H1 (cell line): ENCODE data around the gene CLIP4. TPM values are rescaled to one million over a fixed set of nuclear protein-coding genes. Genes with fewer than 3 reads are reported as not detected.

Source experiments
- CTCF ChIA-PET: fragments of 300-600 bp; sonication (Branson Sonifier 250); formaldehyde crosslinking; loops from one replicate; lab custom pipeline; 2021; ENCODE audit not compliant: partially characterized antibody; lab: Charles Lee
- POLR2A ChIA-PET: fragments of 300-600 bp; sonication (Branson Sonifier 250); formaldehyde crosslinking; loops from one replicate; lab custom pipeline; 2021; ENCODE audit warnings: inconsistent platforms; ENCODE audit not compliant: partially characterized antibody; lab: Charles Lee
- DNase-seq, 2 experiments: peaks; one replicate each; pipeline versions ENCODE4 v3.0.0 to v3.0.0-alpha.2; 2010 to 2022; ENCODE audit warnings: low spot score in 2 of 2, low read depth in 1 of 2, mixed read lengths in 1 of 2
- FAIRE-seq: peaks from 2 replicates; lab custom pipeline; 2011; peaks lifted over from hg19 to GRCh38; lab: Jason Lieb, UNC
- H2AFZ ChIP-seq: 2 replicates; pipeline ENCODE4 v1.8.1; 2012; ENCODE audit warnings: low read length, inconsistent platforms
- H2AK5ac ChIP-seq: 2 replicates; pipeline ENCODE4 v1.6.1; 2013; ENCODE audit warnings: low read depth, low read length
- H2BK120ac ChIP-seq: replicated peaks from 2 replicates; pipeline ENCODE3; 2013; ENCODE audit warnings: low read depth, low read length, inconsistent platforms
- H2BK12ac ChIP-seq: 2 replicates; pipeline ENCODE4 v1.6.1; 2013; ENCODE audit warnings: low read depth, low read length
- H2BK15ac ChIP-seq: 2 replicates; pipeline ENCODE4 v1.6.1; 2013; ENCODE audit warnings: low read length
- H2BK20ac ChIP-seq: 2 replicates; pipeline ENCODE4 v1.6.1; 2013; ENCODE audit warnings: low read length
- H2BK5ac ChIP-seq: 2 replicates; pipeline ENCODE4 v1.6.1; 2013; ENCODE audit warnings: low read depth, low read length
- H3K14ac ChIP-seq: 2 replicates; pipeline ENCODE4 v1.6.1; 2013; ENCODE audit warnings: inconsistent platforms; ENCODE audit not compliant: insufficient read length
- H3K18ac ChIP-seq: 2 replicates; pipeline ENCODE4 v1.6.1; 2013; ENCODE audit warnings: low read length; ENCODE audit errors: extremely low read depth
- H3K23ac ChIP-seq: 2 replicates; pipeline ENCODE4 v1.6.1; 2013; ENCODE audit warnings: inconsistent platforms; ENCODE audit not compliant: insufficient read length
- H3K23me2 ChIP-seq: 2 replicates; pipeline ENCODE4 v1.6.1; 2013; ENCODE audit warnings: low read depth, low read length
- H3K27ac ChIP-seq: 2 replicates; pipeline ENCODE4 v1.6.1; 2011; ENCODE audit warnings: low read depth, low read length, inconsistent platforms
- H3K27me3 ChIP-seq, 4 experiments: replicated peaks in 1 of 4; 1 replicate in 1 of 4; 2 replicates in 3 of 4; pipeline versions ENCODE4 v1.6.1 to v1.8.1; 2011 to 2013; ENCODE audit warnings: low read length in 3 of 4, mild to moderate bottlenecking in 3 of 4, inconsistent platforms in 2 of 4, mixed read lengths in 2 of 4, moderate library complexity in 1 of 4; ENCODE audit not compliant: control insufficient read depth in 3 of 4, insufficient read depth in 3 of 4; ENCODE audit errors: extremely low read depth in 1 of 4
- H3K36me3 ChIP-seq, 4 experiments: 2 replicates each; pipeline versions ENCODE4 v1.6.1 to v1.8.1; 2011 to 2013; ENCODE audit warnings: mild to moderate bottlenecking in 4 of 4, low read length in 3 of 4, moderate library complexity in 2 of 4, control low read depth in 1 of 4, inconsistent platforms in 1 of 4; ENCODE audit not compliant: insufficient read depth in 4 of 4, control insufficient read depth in 2 of 4
- H3K4ac ChIP-seq: replicated peaks from 2 replicates; pipeline ENCODE3; 2013; ENCODE audit warnings: low read length, low read depth, mixed read lengths, inconsistent platforms; ENCODE audit not compliant: insufficient read length
- H3K4me1 ChIP-seq, 4 experiments: replicated peaks in 1 of 4; 1 replicate in 1 of 4; 2 replicates in 3 of 4; pipeline versions ENCODE4 v1.6.1 to v1.8.1; 2011 to 2013; ENCODE audit warnings: low read length in 3 of 4, inconsistent platforms in 2 of 4, mixed read lengths in 1 of 4; ENCODE audit not compliant: insufficient read depth in 4 of 4, control insufficient read depth in 3 of 4
- H3K4me2 ChIP-seq, 2 experiments: 2 replicates each; pipeline versions ENCODE4 v1.6.1 to v1.8.1; 2011 to 2013; ENCODE audit warnings: low read depth in 2 of 2, low read length in 2 of 2, control low read depth in 1 of 2, inconsistent platforms in 1 of 2, mild to moderate bottlenecking in 1 of 2; ENCODE audit not compliant: insufficient read depth in 1 of 2
- H3K4me3 ChIP-seq, 4 experiments: fragments of 200-600, 300-600 bp in 1 of 4; sonication (generic), shearing (Covaris generic), sonication (Bioruptor Twin) in 1 of 4; 2 replicates each; pipeline versions ENCODE4 v1.5.1 to v1.8.1; 2011 to 2016; ENCODE audit warnings: low read length in 4 of 4, low read depth in 3 of 4, control low read depth in 2 of 4, inconsistent platforms in 2 of 4, mild to moderate bottlenecking in 2 of 4, mixed read lengths in 1 of 4, moderate library complexity in 1 of 4; ENCODE audit not compliant: insufficient read depth in 2 of 4; ENCODE audit errors: extremely low read depth in 1 of 4
- H3K56ac ChIP-seq: replicated peaks from 2 replicates; pipeline ENCODE3; 2013; ENCODE audit warnings: low read depth, mild to moderate bottlenecking, mixed read lengths, low read length, inconsistent platforms; ENCODE audit not compliant: insufficient read length
- H3K79me1 ChIP-seq: 2 replicates; pipeline ENCODE4 v1.6.1; 2013; ENCODE audit warnings: low read depth, low read length, control low read depth
- H3K79me2 ChIP-seq, 2 experiments: 2 replicates each; pipeline versions ENCODE4 v1.6.1 to v1.8.1; 2012 to 2013; ENCODE audit warnings: low read length in 2 of 2, mild to moderate bottlenecking in 2 of 2, inconsistent platforms in 1 of 2; ENCODE audit not compliant: insufficient read depth in 2 of 2, control insufficient read depth in 1 of 2
- H3K9ac ChIP-seq, 4 experiments: replicated peaks in 1 of 4; 1 replicate in 1 of 4; 2 replicates in 3 of 4; pipeline versions ENCODE4 v1.6.1 to v1.8.1; 2011 to 2013; ENCODE audit warnings: low read depth in 3 of 4, low read length in 3 of 4, control low read depth in 2 of 4, mild to moderate bottlenecking in 2 of 4, moderate library complexity in 2 of 4, inconsistent platforms in 1 of 4; ENCODE audit errors: extremely low read depth in 1 of 4
- H3K9me3 ChIP-seq, 2 experiments: 2 replicates each; pipeline versions ENCODE4 v1.6.1 to v1.8.1; 2012 to 2013; ENCODE audit warnings: mild to moderate bottlenecking in 2 of 2, moderate library complexity in 2 of 2, control low read depth in 1 of 2, inconsistent platforms in 1 of 2, low read depth in 1 of 2, low read length in 1 of 2, mixed read lengths in 1 of 2; ENCODE audit not compliant: insufficient read depth in 2 of 2
- H4K20me1 ChIP-seq, 2 experiments: replicated peaks in 1 of 2; 2 replicates each; pipeline versions ENCODE3 to v1.8.1; 2011 to 2013; ENCODE audit warnings: inconsistent platforms in 2 of 2, low read length in 2 of 2, mild to moderate bottlenecking in 1 of 2; ENCODE audit not compliant: insufficient read depth in 2 of 2, control insufficient read depth in 1 of 2
- H4K5ac ChIP-seq: 2 replicates; pipeline ENCODE4 v1.6.1; 2013; ENCODE audit warnings: low read length, low read depth, mixed read lengths, inconsistent platforms; ENCODE audit not compliant: insufficient read length
- H4K8ac ChIP-seq: 2 replicates; pipeline ENCODE4 v1.8.0; 2013; ENCODE audit warnings: mild to moderate bottlenecking, moderate library complexity, low read length, inconsistent platforms; ENCODE audit not compliant: insufficient read depth; ENCODE audit errors: extremely low read depth
- H4K91ac ChIP-seq: replicated peaks from 2 replicates; pipeline ENCODE3; 2013; ENCODE audit warnings: low read length, mixed read lengths, inconsistent platforms; ENCODE audit not compliant: insufficient read length
- CBX8 ChIP-seq: fragments of 300-800, 300-1000 bp; sonication (generic); IDR thresholded peaks from 2 replicates; pipeline ENCODE4 v1.7.1; 2016; ENCODE audit warnings: low read depth, low read length, borderline replicate concordance
- CEBPB ChIP-seq: IDR thresholded peaks from 2 replicates; pipeline ENCODE4 v1.6.1; 2012; ENCODE audit warnings: low read depth, low read length
- CREB1 ChIP-seq: IDR thresholded peaks from 2 replicates; pipeline ENCODE4 v1.6.1; 2012; ENCODE audit warnings: inconsistent platforms
- E2F6 ChIP-seq: IDR thresholded peaks from 2 replicates; pipeline ENCODE4 v1.6.1; 2012; ENCODE audit warnings: inconsistent platforms
- EGR1 ChIP-seq: IDR thresholded peaks from 2 replicates; pipeline ENCODE4 v1.6.1; 2011; ENCODE audit warnings: low read depth, low read length, borderline replicate concordance
- EZH2 ChIP-seq: fragments of 200-600 bp; sonication (generic); IDR thresholded peaks from 2 replicates; pipeline ENCODE4 v1.7.1; 2012; ENCODE audit warnings: low read depth, mild to moderate bottlenecking, moderate library complexity, low read length, inconsistent platforms; ENCODE audit not compliant: severe bottlenecking
- GTF2F1 ChIP-seq: IDR thresholded peaks from 2 replicates; pipeline ENCODE4 v1.6.1; 2012; ENCODE audit warnings: low read depth, low read length, improper control_type of control experiment, borderline replicate concordance
- PHF8 ChIP-seq: fragments of 200-600 bp; sonication (generic); conservative IDR thresholded peaks from 2 replicates; pipeline ENCODE4 v1.7.1; 2012; ENCODE audit warnings: low read depth, mild to moderate bottlenecking, inconsistent platforms, low read length, moderate library complexity
- TBP ChIP-seq: IDR thresholded peaks from 2 replicates; pipeline ENCODE4 v1.6.1; 2011; ENCODE audit warnings: low read depth, low read length, improper control_type of control experiment
- USF2 ChIP-seq: IDR thresholded peaks from 2 replicates; pipeline ENCODE4 v1.6.1; 2011; ENCODE audit warnings: low read length, improper control_type of control experiment
- YY1 ChIP-seq: IDR thresholded peaks from 2 replicates; pipeline ENCODE4 v1.6.1; 2011; ENCODE audit warnings: low read depth, mild to moderate bottlenecking, low read length
- ZNF274 ChIP-seq: IDR thresholded peaks from 2 replicates; pipeline ENCODE4 v1.7.0; 2012; ENCODE audit warnings: low read length, borderline replicate concordance; ENCODE audit errors: extremely low read depth
- WGBS, 2 experiments: shearing (Covaris generic) in 1 of 2; methylation state at CpG; one replicate each; pipeline versions ENCODE4 v1.1.6 to v1.1.7; 2013 to 2015; ENCODE audit warnings: low lambda C conversion rate in 2 of 2, mixed read lengths in 2 of 2, inconsistent platforms in 1 of 2, low coverage in 1 of 2, missing lambda C conversion rate in 1 of 2; ENCODE audit not compliant: insufficient replicate concordance in 2 of 2, insufficient coverage in 1 of 2, insufficient read length in 1 of 2; ENCODE audit errors: extremely low coverage in 1 of 2, missing lambda C conversion rate in 1 of 2; 5-methylcytosine and 5-hydroxymethylcytosine counted together
- polyA plus RNA-seq, 7 experiments: library from polyadenylated mRNA; depleted of rRNA in 3 of 7; stranded (reverse) in 5 of 7; unstranded in 2 of 7; fragments of >200 nt in 5 of 7; fragments of 200-250 nt in 2 of 7; gene quantifications; 1 replicate in 5 of 7; 2 replicates in 1 of 7; 4 replicates in 1 of 7; pipeline versions ENCODE4 v1.2.1 to v1.2.3, GENCODE V29; 2011 to 2013; ENCODE audit warnings: missing spikeins in 2 of 7, mixed read lengths in 2 of 7
- total RNA-seq: library from RNA; stranded (reverse); fragmentation: NEBNext Ultra II Directional; extraction: Animal tissue kit (Norgen Biotek cat#: 25700); gene quantifications from 2 replicates; pipeline ENCODE4 v1.2.1, GENCODE V29; 2021

Gene CLIP4
- total and polyA plus RNA-seq, 2 of the 8 experiments (the other 6 are each of a cell fraction or from before 2014, with no cell fraction given) = 0.08 to 0.09 TPM

GRCh38 chr2:29191817-29192216, 76.6 kb downstream of the CLIP4 start:
- DNase-seq = no peak
- H3K27ac ChIP-seq = no peak overlapping the region
- POLR2A ChIA-PET = no interaction called here

More at GRCh38 chr2:29191817-29192216, 76.6 kb downstream of the CLIP4 start:
- no peak overlapping the region for H2BK12ac ChIP-seq
- H2BK5ac ChIP-seq = no peak overlapping the region
- no peak overlapping the region for H2BK20ac ChIP-seq
- no peak overlapping the region for H3K4me3 ChIP-seq
- H3K18ac ChIP-seq = no peak overlapping the region
- CTCF ChIA-PET = interaction anchor here (1.5 to 1.6 kb wide), 2 partner anchors 9 to 233 kb away, joined by 4 to 7 read pairs; no protein-coding TSS in a partner anchor
- no peak overlapping the region for H3K4ac ChIP-seq
- H4K20me1 ChIP-seq = no peaks in the 10 kb centered on the region
- H3K79me2 ChIP-seq = no peaks in the 10 kb centered on the region
- no peak overlapping the region for H2AFZ ChIP-seq
- no peak overlapping the region for H3K4me2 ChIP-seq
- no peak overlapping the region for H3K9ac ChIP-seq
- no peaks in the 10 kb centered on the region for H3K36me3 ChIP-seq
- H3K79me1 ChIP-seq = no peaks in the 10 kb centered on the region
- no peak overlapping the region for H3K14ac ChIP-seq
- H3K27me3 ChIP-seq = no peaks in the 10 kb centered on the region
- no peak overlapping the region for H3K23ac ChIP-seq
- FAIRE-seq = no peak
- H3K4me1 ChIP-seq = no peaks in the 10 kb centered on the region
- H4K8ac ChIP-seq = no peak overlapping the region
- H3K23me2 ChIP-seq = no peaks in the 10 kb centered on the region
- no peak overlapping the region for H2AK5ac ChIP-seq
- no peak overlapping the region for H2BK15ac ChIP-seq
- no peak overlapping the region for H2BK120ac ChIP-seq
- H3K56ac ChIP-seq = no peak overlapping the region
- H3K9me3 ChIP-seq = peaks cover 0 to 4% of the 10 kb centered on the region in 2 experiments; a peak in 1 of 4 replicates
- TF ChIP-seq CBX8 (no peak), EZH2 (no peak), ZNF274 (no peak), YY1 (no peak), PHF8 (no peak), E2F6 (no peak), USF2 (no peak), CEBPB (no peak), EGR1 (no peak), TBP (no peak), CREB1 (no peak), GTF2F1 (no peak)
- H4K5ac ChIP-seq = no peak overlapping the region
- H4K91ac ChIP-seq = no peak overlapping the region
- 93% methylated on average over 6 of the region's 6 CpGs; no CpG with 5 or more reads in 1 of the 2 experiments for WGBS, 2 experiments
